ENCODE measurements around the gene CAPN9. TPM values are rescaled to one million over a fixed set of nuclear protein-coding genes. Genes with fewer than 3 reads are reported as not detected.

Gene CAPN9
- total RNA-seq, 4 donors from 2014 or later = 13.1 TPM; not detected in 3

DNA sequence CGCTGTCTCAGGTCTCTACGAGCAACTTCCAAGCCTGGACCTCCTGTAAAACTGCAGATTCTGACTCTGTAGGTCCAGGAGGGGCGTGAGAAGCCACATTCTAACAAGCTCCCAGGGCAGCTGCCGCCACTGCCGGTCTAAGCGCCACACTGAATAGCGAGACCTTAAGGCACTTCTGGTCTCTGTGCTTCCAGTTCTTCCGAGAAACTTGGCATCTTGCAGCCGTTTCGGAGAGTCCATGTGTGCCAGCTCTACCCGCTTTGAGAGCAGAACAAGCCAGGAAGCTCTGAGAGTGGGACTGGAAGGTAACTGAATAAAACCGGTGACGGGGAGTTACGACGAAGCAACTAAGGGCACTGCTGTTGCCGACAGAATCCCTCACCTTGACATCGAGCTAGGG, 45.8 kb upstream of the CAPN9 start:
- no peaks in the 10 kb centered on the region for H3K27me3 ChIP-seq
- no peak for TF ChIP-seq EP300 (IDR thresholded peaks at IDR 0.05)
- TF ChIP-seq, protein P1, sequence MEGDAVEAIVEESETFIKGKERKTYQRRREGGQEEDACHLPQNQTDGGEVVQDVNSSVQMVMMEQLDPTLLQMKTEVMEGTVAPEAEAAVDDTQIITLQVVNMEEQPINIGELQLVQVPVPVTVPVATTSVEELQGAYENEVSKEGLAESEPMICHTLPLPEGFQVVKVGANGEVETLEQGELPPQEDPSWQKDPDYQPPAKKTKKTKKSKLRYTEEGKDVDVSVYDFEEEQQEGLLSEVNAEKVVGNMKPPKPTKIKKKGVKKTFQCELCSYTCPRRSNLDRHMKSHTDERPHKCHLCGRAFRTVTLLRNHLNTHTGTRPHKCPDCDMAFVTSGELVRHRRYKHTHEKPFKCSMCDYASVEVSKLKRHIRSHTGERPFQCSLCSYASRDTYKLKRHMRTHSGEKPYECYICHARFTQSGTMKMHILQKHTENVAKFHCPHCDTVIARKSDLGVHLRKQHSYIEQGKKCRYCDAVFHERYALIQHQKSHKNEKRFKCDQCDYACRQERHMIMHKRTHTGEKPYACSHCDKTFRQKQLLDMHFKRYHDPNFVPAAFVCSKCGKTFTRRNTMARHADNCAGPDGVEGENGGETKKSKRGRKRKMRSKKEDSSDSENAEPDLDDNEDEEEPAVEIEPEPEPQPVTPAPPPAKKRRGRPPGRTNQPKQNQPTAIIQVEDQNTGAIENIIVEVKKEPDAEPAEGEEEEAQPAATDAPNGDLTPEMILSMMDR (IDR thresholded peaks at IDR 0.05) = no peak
- TF ChIP-seq POLR2A (IDR thresholded peaks at IDR 0.05) = no peak
- H3K9me3 ChIP-seq = no peaks in the 10 kb centered on the region
- H3K4me3 ChIP-seq = no peak overlapping the region
- H3K36me3 ChIP-seq = no peaks in the 10 kb centered on the region
- WGBS, 2 donors = 86 to 90% methylated on average over 17 of the region's 17 CpGs
- H3K27ac ChIP-seq = no peak overlapping the region
- DNase-seq (ENCODE audit: low spot score in 2 of 2) = no peak
- no peaks in the 10 kb centered on the region for H3K4me1 ChIP-seq

GRCh38 chr1:230701895-230702768, 45.1 kb upstream of the CAPN9 start:
- TF ChIP-seq, protein P1 (IDR thresholded peaks at IDR 0.05) = no peak
- TF ChIP-seq POLR2A (IDR thresholded peaks at IDR 0.05) = no peak
- Histone ChIP-seq H3K36me3 (no peaks in the 10 kb centered on the region), H3K27me3 (no peaks in the 10 kb centered on the region), H3K4me1 (no peaks in the 10 kb centered on the region), H3K9me3 (no peaks in the 10 kb centered on the region), H3K27ac (no peak overlapping the region), H3K4me3 (no peak overlapping the region)
- no peak for DNase-seq (ENCODE audit: low spot score in 2 of 2)
- 88 to 91% methylated on average over 19 of the region's 19 CpGs for WGBS, 2 donors

DNA sequence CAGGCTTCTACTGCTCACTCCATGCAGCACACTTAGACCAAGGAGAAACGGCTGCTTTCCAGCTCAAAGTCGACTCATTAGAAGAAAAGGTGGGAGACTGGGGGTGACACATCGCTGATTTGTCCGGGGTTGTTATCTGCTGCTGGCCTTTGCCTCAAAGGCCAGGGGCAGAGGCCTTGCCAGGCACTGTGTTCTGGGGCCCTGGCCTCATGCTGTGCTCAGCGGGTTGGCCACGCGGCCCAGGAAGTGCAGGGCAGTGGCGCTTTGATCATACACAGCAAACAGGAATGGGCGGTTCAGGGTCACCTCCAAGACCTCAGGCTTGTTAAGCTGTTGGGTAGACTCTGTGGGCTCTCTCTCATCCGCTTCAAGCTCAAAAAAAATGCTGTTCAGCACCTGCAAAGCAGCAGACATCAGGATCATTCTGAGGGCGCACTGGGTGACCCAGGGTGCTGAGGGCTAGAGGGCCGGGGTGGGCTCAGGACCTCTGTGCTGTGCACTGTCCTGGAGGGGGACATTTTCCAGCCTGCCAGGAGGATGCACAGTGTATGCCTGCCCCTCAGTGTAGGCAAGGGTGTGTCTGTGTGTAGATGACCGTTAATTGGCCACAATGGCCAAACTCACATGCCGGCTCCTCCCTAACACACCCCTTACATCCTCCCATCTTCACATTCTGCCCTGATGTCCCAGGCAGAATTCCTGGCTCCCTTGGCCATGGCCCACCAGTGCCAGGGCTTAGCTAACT, 44.1 kb upstream of the CAPN9 start:
- 74 to 84% methylated on average over 13 to 14 of the region's 14 CpGs for WGBS, 2 donors

DNA sequence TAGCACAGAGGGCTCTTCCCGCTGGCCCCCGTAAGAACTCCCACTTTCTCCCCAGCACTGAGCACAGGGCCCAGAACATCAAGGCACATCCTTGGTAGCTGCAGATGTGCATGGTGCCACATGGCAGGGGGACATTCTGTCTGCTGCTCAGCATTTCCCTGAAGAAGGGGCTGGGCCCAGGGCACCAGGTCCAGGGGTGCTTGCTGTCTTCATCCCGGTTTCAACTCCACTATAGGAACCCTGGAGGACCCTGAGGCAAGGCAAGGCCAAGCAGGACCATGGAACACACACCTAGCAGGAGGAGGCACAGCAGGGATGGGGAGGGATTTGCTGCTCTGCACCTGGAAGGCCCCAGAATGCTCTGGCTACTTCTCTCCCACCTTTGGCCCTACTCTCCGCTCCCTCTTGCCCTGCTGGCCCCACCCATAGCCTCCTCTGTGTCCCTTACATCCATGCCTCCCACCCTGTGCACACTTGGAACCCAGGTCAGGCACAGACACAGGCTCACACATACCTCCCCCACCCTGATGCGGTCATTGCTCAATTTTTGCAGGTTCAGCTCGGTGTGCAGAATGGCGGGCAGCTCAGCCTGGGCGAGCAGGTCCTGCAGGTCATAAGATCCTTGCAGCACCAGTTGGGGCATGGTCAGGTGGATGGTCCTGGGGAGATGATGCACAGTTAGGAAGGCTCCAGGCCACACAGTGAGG, 43.4 kb upstream of the CAPN9 start:
- DNase-seq (ENCODE audit: low spot score in 2 of 2) = no peak
- Histone ChIP-seq H3K27ac (no peak overlapping the region), H3K9me3 (no peaks in the 10 kb centered on the region), H3K4me3 (no peak overlapping the region), H3K27me3 (no peaks in the 10 kb centered on the region), H3K36me3 (no peaks in the 10 kb centered on the region), H3K4me1 (no peaks in the 10 kb centered on the region)
- no peak for TF ChIP-seq EP300 (IDR thresholded peaks at IDR 0.05)
- TF ChIP-seq, protein P1 (IDR thresholded peaks at IDR 0.05) = no peak
- no peak for TF ChIP-seq POLR2A (IDR thresholded peaks at IDR 0.05)
- WGBS, 2 donors = 95% methylated on average over 8 of the region's 8 CpGs

More for the DNA sequence above, 44.1 kb upstream of the CAPN9 start:
- no peak for DNase-seq (ENCODE audit: low spot score in 2 of 2)
- H3K4me3 ChIP-seq = no peak overlapping the region
- no peak overlapping the region for H3K27ac ChIP-seq
- no peaks in the 10 kb centered on the region for H3K9me3 ChIP-seq
- H3K36me3 ChIP-seq = no peaks in the 10 kb centered on the region
- H3K27me3 ChIP-seq = no peaks in the 10 kb centered on the region
- H3K4me1 ChIP-seq = no peaks in the 10 kb centered on the region
- TF ChIP-seq, protein P1 (IDR thresholded peaks at IDR 0.05) = no peak
- no peak for TF ChIP-seq POLR2A (IDR thresholded peaks at IDR 0.05)
- no peak for TF ChIP-seq EP300 (IDR thresholded peaks at IDR 0.05)

Data from tibial nerve (tissue), 4 donors.